Measurements from ENCODE around the gene HOXA7.

GRCh38 chr7:27153526-27153925, 2.9 kb downstream of the HOXA7 start:
- TF ChIP-seq CTCF (IDR thresholded peaks at IDR 0.05; ENCODE audit: low read depth, low read length), result no peak
- no peak for TF ChIP-seq POLR2A (IDR thresholded peaks at IDR 0.05; ENCODE audit: extremely low read depth, insufficient read length)

All from NB4 (cell line).